SK-N-SH (cell line): ENCODE results near the gene UNC79. TPM values are rescaled to one million over a fixed set of nuclear protein-coding genes. Genes with fewer than 3 reads are reported as not detected.

Experiments
- CTCF ChIA-PET: fragments of 300-600, 350-600 bp; formaldehyde crosslinking; extraction: SDS; loops from one replicate; lab custom pipeline; 2021; lab: Yijun Ruan, JAX
- POLR2A ChIA-PET: fragments of 350-600 bp; sonication (Branson Sonifier 250); formaldehyde crosslinking; extraction: SDS; loops from one replicate; lab custom pipeline; 2020; ENCODE audit warnings: antibody characterized with exemption, inconsistent platforms; lab: Yijun Ruan, JAX
- DNase-seq: peaks from one replicate; pipeline ENCODE4 v3.0.0; 2012
- H2AFZ ChIP-seq: fragments of 200-600 bp; sonication (generic); 2 replicates; pipeline ENCODE4 v1.8.1; 2016; ENCODE audit warnings: antibody characterized with exemption, mild to moderate bottlenecking, low read depth
- H3F3A ChIP-seq: fragments of 200-600 bp; sonication (generic); replicated peaks from 2 replicates; pipeline ENCODE3; 2016; ENCODE audit warnings: antibody characterized with exemption, mild to moderate bottlenecking; ENCODE audit not compliant: insufficient read depth
- H3K27ac ChIP-seq, 2 experiments: fragments of 200-500 bp in 1 of 2; fragments of 200-600 bp in 1 of 2; sonication (Bioruptor generic) in 1 of 2; sonication (generic), shearing (Covaris generic) in 1 of 2; 2 replicates each; pipeline versions ENCODE4 v1.5.1 to v1.6.1; 2014 to 2016; ENCODE audit warnings: low read depth in 2 of 2, inconsistent platforms in 1 of 2, low read length in 1 of 2, mild to moderate bottlenecking in 1 of 2, mixed read lengths in 1 of 2
- H3K27me3 ChIP-seq: fragments of 200-600 bp; sonication (generic), shearing (Covaris generic); 2 replicates; pipeline ENCODE4 v1.6.1; 2016; ENCODE audit warnings: mixed run types; ENCODE audit not compliant: insufficient read depth
- H3K36me3 ChIP-seq, 2 experiments: fragments of 200-500 bp in 1 of 2; fragments of 200-600 bp in 1 of 2; sonication (Bioruptor generic) in 1 of 2; sonication (generic) in 1 of 2; replicated peaks in 1 of 2; 2 replicates each; pipeline versions ENCODE3 to v1.5.1; 2014 to 2016; ENCODE audit warnings: low read length in 1 of 2, mild to moderate bottlenecking in 1 of 2; ENCODE audit not compliant: insufficient read depth in 2 of 2, control insufficient read depth in 1 of 2
- H3K4me1 ChIP-seq, 2 experiments: fragments of 200-500 bp in 1 of 2; fragments of 200-600 bp in 1 of 2; sonication (Bioruptor generic) in 1 of 2; sonication (generic), shearing (Covaris generic) in 1 of 2; 2 replicates each; pipeline versions ENCODE4 v1.5.1 to v1.6.1; 2014 to 2016; ENCODE audit warnings: low read depth in 1 of 2, low read length in 1 of 2, mixed run types in 1 of 2; ENCODE audit not compliant: insufficient read depth in 2 of 2, control insufficient read depth in 1 of 2
- H3K4me2 ChIP-seq: fragments of 200-600 bp; sonication (generic), shearing (Covaris generic); 2 replicates; pipeline ENCODE4 v1.6.1; 2017; ENCODE audit warnings: mixed run types
- H3K4me3 ChIP-seq, 2 experiments: fragments of 200-500 bp in 1 of 2; fragments of 200-600 bp in 1 of 2; sonication (Bioruptor generic) in 1 of 2; sonication (generic), shearing (Covaris generic) in 1 of 2; 2 replicates each; pipeline versions ENCODE4 v1.5.1 to v1.8.1; 2014 to 2016; ENCODE audit warnings: low read depth in 2 of 2, inconsistent platforms in 1 of 2, low read length in 1 of 2, mild to moderate bottlenecking in 1 of 2, mixed read lengths in 1 of 2, moderate library complexity in 1 of 2
- H3K79me2 ChIP-seq: fragments of 200-600 bp; sonication (generic); 2 replicates; pipeline ENCODE4 v1.8.1; 2017; ENCODE audit warnings: mild to moderate bottlenecking; ENCODE audit not compliant: insufficient read depth
- H3K9ac ChIP-seq: fragments of 200-600 bp; sonication (generic); 2 replicates; pipeline ENCODE4 v1.6.1; 2017; ENCODE audit warnings: mixed run types
- H3K9me2 ChIP-seq: fragments of 200-600 bp; sonication (generic); 2 replicates; pipeline ENCODE4 v1.6.1; 2017; ENCODE audit warnings: mixed run types
- H3K9me3 ChIP-seq: fragments of 200-600 bp; sonication (generic); 2 replicates; pipeline ENCODE4 v1.6.1; 2017; ENCODE audit warnings: mixed run types, mild to moderate bottlenecking, moderate library complexity
- H4K20me1 ChIP-seq: fragments of 200-600 bp; sonication (generic); 2 replicates; pipeline ENCODE4 v1.6.1; 2017; ENCODE audit warnings: mild to moderate bottlenecking, mixed run types; ENCODE audit not compliant: insufficient read depth
- CHD2 ChIP-seq: fragments of 150-350 bp; IDR thresholded peaks from 2 replicates; pipeline ENCODE4 v1.6.1; 2018; ENCODE audit warnings: low read length; ENCODE audit not compliant: partially characterized antibody
- FOSL2 ChIP-seq: IDR thresholded peaks from 2 replicates; pipeline ENCODE4 v1.4.0; 2012; ENCODE audit warnings: low read depth, mild to moderate bottlenecking, moderate library complexity, borderline replicate concordance
- JUND ChIP-seq: IDR thresholded peaks from 2 replicates; pipeline ENCODE4 v1.4.0; 2012
- MEF2A ChIP-seq: IDR thresholded peaks from 2 replicates; pipeline ENCODE4 v1.4.0; 2012; ENCODE audit warnings: low read depth, borderline replicate concordance
- NFIC ChIP-seq: IDR thresholded peaks from 2 replicates; pipeline ENCODE4 v1.4.0; 2012; ENCODE audit warnings: borderline replicate concordance
- NRF1 ChIP-seq: IDR thresholded peaks from 2 replicates; pipeline ENCODE4 v1.6.1; 2012; ENCODE audit warnings: low read depth, mild to moderate bottlenecking, low read length
- PBX3 ChIP-seq: IDR thresholded peaks from 2 replicates; pipeline ENCODE4; 2012
- RAD21 ChIP-seq: IDR thresholded peaks from 2 replicates; pipeline ENCODE4 v1.6.1; 2012; ENCODE audit warnings: mild to moderate bottlenecking, low read length
- RXRA ChIP-seq: IDR thresholded peaks from 2 replicates; pipeline ENCODE4 v1.4.0; 2012; ENCODE audit warnings: low read depth, mild to moderate bottlenecking, borderline replicate concordance
- SIN3A ChIP-seq: IDR thresholded peaks from 2 replicates; pipeline ENCODE4 v1.6.1; 2012; ENCODE audit warnings: low read depth, mild to moderate bottlenecking, low read length, moderate library complexity, borderline replicate concordance
- TAF1 ChIP-seq: IDR thresholded peaks from 2 replicates; pipeline ENCODE4 v1.6.1; 2012; ENCODE audit warnings: low read depth, mild to moderate bottlenecking, low read length, moderate library complexity, borderline replicate concordance
- TEAD4 ChIP-seq: IDR thresholded peaks from 2 replicates; pipeline ENCODE4 v1.4.0; 2012; ENCODE audit warnings: mild to moderate bottlenecking, borderline replicate concordance; ENCODE audit not compliant: insufficient read depth
- WGBS: methylation state at CpG from one replicate; pipeline ENCODE4 v1.1.6; 2017; ENCODE audit warnings: low lambda C conversion rate; 5-methylcytosine and 5-hydroxymethylcytosine counted together
- polyA plus RNA-seq, 3 experiments: library from polyadenylated mRNA; depleted of rRNA; stranded (reverse); fragments of >200 nt; gene quantifications; 2 replicates each; pipeline ENCODE4 v1.2.3, GENCODE V29; 2012
- TF ChIP-seq, protein P1 (sequence below): IDR thresholded peaks from 2 replicates; pipeline ENCODE4 v1.4.0; 2012; ENCODE audit warnings: low read depth, borderline replicate concordance
- TF ChIP-seq, protein P2 (sequence below): IDR thresholded peaks from 2 replicates; pipeline ENCODE4 v1.4.0; 2012; ENCODE audit warnings: low read depth, borderline replicate concordance
- TF ChIP-seq, protein P3 (sequence below): fragments of 150-350 bp; IDR thresholded peaks from 2 replicates; pipeline ENCODE4 v1.6.1; 2017; ENCODE audit warnings: antibody characterized with exemption, low read length, low read depth, borderline replicate concordance

Gene UNC79
- polyA plus RNA-seq, 1 of the 3 experiments (the other 2 are of a cell fraction) = 0.10 TPM

DNA sequence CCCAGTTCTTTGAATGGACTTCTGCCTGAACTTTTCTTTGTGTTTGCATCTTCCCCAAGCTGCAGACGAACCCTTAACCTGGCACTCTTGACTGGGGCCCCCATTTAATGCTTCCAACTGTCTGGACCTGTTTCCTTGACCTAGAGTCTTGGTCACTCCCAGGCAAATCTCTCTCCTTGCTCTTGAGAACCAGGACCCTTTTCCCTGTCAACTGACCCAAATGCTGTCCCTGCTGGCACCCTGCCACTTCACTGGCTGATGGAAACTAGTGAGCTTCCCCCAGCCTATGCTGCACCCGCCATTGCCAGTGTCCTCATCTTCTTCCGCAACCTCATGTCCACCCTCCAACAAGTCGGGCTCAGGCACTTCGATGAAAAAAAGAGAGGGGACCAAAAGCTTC lies 278.1 kb downstream of the UNC79 start:
- Histone ChIP-seq H3K4me1 (peaks cover 0 to 3% of the 10 kb centered on the region in 2 experiments; a peak in 1 of 4 replicates), H3K27me3 (no peaks in the 10 kb centered on the region), H3F3A (no peaks in the 10 kb centered on the region), H3K36me3 (no peaks in the 10 kb centered on the region), H3K9me3 (no peaks in the 10 kb centered on the region), H3K27ac (no peak overlapping the region), H3K79me2 (no peaks in the 10 kb centered on the region), H3K4me3 (no peak overlapping the region), H4K20me1 (no peaks in the 10 kb centered on the region), H3K9ac (no peak overlapping the region), H3K9me2 (no peaks in the 10 kb centered on the region), H3K4me2 (no peak overlapping the region), H2AFZ (no peak overlapping the region)
- TF ChIP-seq SIN3A (no peak), JUND (no peak), MEF2A (no peak), FOSL2 (no peak), NRF1 (no peak), PBX3 (no peak), TAF1 (no peak), RAD21 (no peak), NFIC (no peak), TEAD4 (no peak), RXRA (no peak), CHD2 (no peak)
- TF ChIP-seq, protein P1, sequence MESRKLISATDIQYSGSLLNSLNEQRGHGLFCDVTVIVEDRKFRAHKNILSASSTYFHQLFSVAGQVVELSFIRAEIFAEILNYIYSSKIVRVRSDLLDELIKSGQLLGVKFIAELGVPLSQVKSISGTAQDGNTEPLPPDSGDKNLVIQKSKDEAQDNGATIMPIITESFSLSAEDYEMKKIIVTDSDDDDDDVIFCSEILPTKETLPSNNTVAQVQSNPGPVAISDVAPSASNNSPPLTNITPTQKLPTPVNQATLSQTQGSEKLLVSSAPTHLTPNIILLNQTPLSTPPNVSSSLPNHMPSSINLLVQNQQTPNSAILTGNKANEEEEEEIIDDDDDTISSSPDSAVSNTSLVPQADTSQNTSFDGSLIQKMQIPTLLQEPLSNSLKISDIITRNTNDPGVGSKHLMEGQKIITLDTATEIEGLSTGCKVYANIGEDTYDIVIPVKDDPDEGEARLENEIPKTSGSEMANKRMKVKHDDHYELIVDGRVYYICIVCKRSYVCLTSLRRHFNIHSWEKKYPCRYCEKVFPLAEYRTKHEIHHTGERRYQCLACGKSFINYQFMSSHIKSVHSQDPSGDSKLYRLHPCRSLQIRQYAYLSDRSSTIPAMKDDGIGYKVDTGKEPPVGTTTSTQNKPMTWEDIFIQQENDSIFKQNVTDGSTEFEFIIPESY = no peak
- TF ChIP-seq, protein P2, sequence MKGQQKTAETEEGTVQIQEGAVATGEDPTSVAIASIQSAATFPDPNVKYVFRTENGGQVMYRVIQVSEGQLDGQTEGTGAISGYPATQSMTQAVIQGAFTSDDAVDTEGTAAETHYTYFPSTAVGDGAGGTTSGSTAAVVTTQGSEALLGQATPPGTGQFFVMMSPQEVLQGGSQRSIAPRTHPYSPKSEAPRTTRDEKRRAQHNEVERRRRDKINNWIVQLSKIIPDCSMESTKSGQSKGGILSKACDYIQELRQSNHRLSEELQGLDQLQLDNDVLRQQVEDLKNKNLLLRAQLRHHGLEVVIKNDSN = no peak
- TF ChIP-seq, protein P3, sequence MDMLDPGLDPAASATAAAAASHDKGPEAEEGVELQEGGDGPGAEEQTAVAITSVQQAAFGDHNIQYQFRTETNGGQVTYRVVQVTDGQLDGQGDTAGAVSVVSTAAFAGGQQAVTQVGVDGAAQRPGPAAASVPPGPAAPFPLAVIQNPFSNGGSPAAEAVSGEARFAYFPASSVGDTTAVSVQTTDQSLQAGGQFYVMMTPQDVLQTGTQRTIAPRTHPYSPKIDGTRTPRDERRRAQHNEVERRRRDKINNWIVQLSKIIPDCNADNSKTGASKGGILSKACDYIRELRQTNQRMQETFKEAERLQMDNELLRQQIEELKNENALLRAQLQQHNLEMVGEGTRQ = no peak
- DNase-seq = no peak
- WGBS = 29% methylated on average over 5 of the region's 5 CpGs
- ChIA-PET CTCF (interaction anchor here (1.2 to 1.8 kb wide), 2 partner anchors 36 to 54 kb away, joined by 3 to 5 read pairs; no protein-coding TSS in a partner anchor), POLR2A (no interaction called here)
